ENCODE results near the gene MRPL51.
A peak's percentile ranks its signal among the peaks of the same experiment; 100 is the strongest.
"Not testable (repeated sequence)": the region's sequence is repeated elsewhere in the genome, so short reads cannot be mapped to it uniquely, and the experiment has no call there.

MRPL51 gene

GRCh38 chr12:6493497-6494257 lies 615 bp upstream of the MRPL51 start, which contains the start of gene NCAPD2:
TSS of gene NCAPD2 (plus strand) at chr12:6494102. CDS start at chr12:6495099, 997 bp downstream.
- Mint-ChIP-seq H3K36me3 (ENCODE audit: insufficient read depth) (peaks cover 32% of the 10 kb centered on the region), H3K4me3 (peak within 1 kb of the TSS; percentile 86), H3K27ac (ENCODE audit: low read depth) (peak within 1 kb of the TSS; percentile 91), H3K27me3 (no peaks in the 10 kb centered on the region), H3K9me3 (no peaks in the 10 kb centered on the region), H3K4me1 (peaks cover 40% of the 10 kb centered on the region)
- DNase-seq (ENCODE audit: low spot score in 2 of 2): peak; percentile 87 to 91
- ATAC-seq (replicated peaks; ENCODE audit: extremely low read depth, poor library complexity, severe bottlenecking): peak; percentile 84

DNA sequence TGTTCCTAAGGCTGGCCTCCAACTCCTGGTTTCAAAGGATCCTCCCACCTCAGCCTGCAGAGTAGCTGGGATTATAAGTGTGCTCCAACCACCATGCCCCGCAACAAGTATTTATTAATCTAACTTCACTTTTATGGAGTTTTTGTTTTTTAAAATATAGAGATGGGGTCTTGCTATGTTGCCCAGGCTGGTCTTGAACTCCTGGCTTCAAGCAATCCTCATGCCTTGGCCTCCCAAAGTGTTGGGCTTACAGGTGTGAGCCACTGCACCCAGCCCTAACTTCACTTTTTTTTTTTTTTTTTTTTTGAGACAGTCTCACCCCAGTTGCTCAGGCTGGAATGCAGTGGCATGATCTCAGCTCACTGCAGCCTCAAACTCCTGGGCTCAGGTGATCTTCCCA lies 2.4 kb downstream of the MRPL51 start:
- not testable (repeated sequence) for ATAC-seq (replicated peaks; ENCODE audit: extremely low read depth, poor library complexity, severe bottlenecking); H3K4me3 Mint-ChIP-seq; H3K27me3 Mint-ChIP-seq; DNase-seq (ENCODE audit: low spot score in 2 of 2); H3K9me3 Mint-ChIP-seq; H3K27ac Mint-ChIP-seq (ENCODE audit: low read depth)
- peaks cover 21% of the 10 kb centered on the region for H3K36me3 Mint-ChIP-seq (ENCODE audit: insufficient read depth)
- H3K4me1 Mint-ChIP-seq: peaks cover 34% of the 10 kb centered on the region

DNA sequence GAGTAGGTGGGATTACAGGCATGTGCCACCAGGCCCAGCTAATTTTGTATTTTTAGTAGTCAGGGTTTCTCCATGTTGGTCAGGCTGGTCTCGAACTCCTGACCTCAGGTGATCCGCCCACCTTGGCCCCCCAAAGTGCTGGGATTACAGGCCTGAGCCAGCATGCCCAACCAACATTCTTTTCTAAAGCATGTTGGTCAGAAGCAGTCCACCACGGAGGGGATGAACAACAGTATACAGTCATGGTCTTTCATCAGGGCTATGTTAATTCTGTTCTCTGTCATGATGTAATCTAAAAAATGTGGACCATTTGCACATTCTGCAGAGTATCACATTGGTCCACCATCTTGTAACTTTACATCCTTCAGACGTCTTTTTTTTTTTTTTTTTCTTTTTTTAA lies 3.6 kb downstream of the MRPL51 start:
- Mint-ChIP-seq H3K9me3 (no peaks in the 10 kb centered on the region), H3K27me3 (no peaks in the 10 kb centered on the region), H3K27ac (ENCODE audit: low read depth) (peak overlapping the region; percentile 46), H3K36me3 (ENCODE audit: insufficient read depth) (peaks cover 16% of the 10 kb centered on the region), H3K4me3 (no peak overlapping the region), H3K4me1 (peaks cover 22% of the 10 kb centered on the region)
- DNase-seq (ENCODE audit: low spot score in 2 of 2) (no peak), ATAC-seq (replicated peaks; ENCODE audit: extremely low read depth, poor library complexity, severe bottlenecking) (no peak)

DNA sequence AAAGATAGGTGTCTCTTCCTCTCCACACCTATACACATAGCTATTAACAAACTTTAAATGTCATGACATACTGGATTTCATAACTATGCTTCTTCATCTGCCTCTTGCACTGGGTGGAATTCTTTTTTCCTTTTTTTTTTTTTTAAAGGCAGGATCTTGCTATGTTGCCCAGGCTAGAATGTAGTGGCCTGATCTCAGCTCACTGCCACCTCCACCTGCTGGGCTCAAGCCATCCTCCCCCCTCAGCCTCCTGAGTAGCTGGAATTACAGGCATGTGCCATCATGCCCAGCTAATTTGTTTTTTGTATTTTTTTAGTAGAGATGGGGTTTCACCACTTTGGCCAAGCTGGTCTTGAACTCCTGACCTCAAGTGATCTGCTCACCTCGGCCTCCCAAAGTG lies 4.8 kb downstream of the MRPL51 start:
- H3K9me3 Mint-ChIP-seq: no peaks in the 10 kb centered on the region
- H3K4me3 Mint-ChIP-seq: no peak overlapping the region
- no peak for DNase-seq (ENCODE audit: low spot score in 2 of 2)
- no peaks in the 10 kb centered on the region for H3K27me3 Mint-ChIP-seq
- peaks cover 13% of the 10 kb centered on the region for H3K4me1 Mint-ChIP-seq
- no peak overlapping the region for H3K27ac Mint-ChIP-seq (ENCODE audit: low read depth)
- peaks cover 12% of the 10 kb centered on the region for H3K36me3 Mint-ChIP-seq (ENCODE audit: insufficient read depth)
- ATAC-seq (replicated peaks; ENCODE audit: extremely low read depth, poor library complexity, severe bottlenecking): no peak

- ATAC-seq (replicated peaks; ENCODE audit: extremely low read depth, poor library complexity, severe bottlenecking): no peak
- no peaks in the 10 kb centered on the region for H3K4me1 Mint-ChIP-seq
- no peaks in the 10 kb centered on the region for H3K36me3 Mint-ChIP-seq (ENCODE audit: insufficient read depth)
Measured at GRCh38 chr12:6478416-6478815, 14.6 kb downstream of the MRPL51 start.

GRCh38 chr12:6477601-6478377 lies 15.3 kb downstream of the MRPL51 start:
- not testable (repeated sequence) for H3K27me3 Mint-ChIP-seq; DNase-seq (ENCODE audit: low spot score in 2 of 2); ATAC-seq (replicated peaks; ENCODE audit: extremely low read depth, poor library complexity, severe bottlenecking); H3K27ac Mint-ChIP-seq (ENCODE audit: low read depth); H3K9me3 Mint-ChIP-seq; H3K4me1 Mint-ChIP-seq; H3K36me3 Mint-ChIP-seq (ENCODE audit: insufficient read depth); H3K4me3 Mint-ChIP-seq

More at GRCh38 chr12:6478416-6478815, 14.6 kb downstream of the MRPL51 start:
- Mint-ChIP-seq H3K27me3 (no peaks in the 10 kb centered on the region), H3K9me3 (no peaks in the 10 kb centered on the region), H3K4me3 (no peak overlapping the region), H3K27ac (ENCODE audit: low read depth) (no peak overlapping the region)
- no peak for DNase-seq (ENCODE audit: low spot score in 2 of 2)

GRCh38 chr12:6476489-6476888 lies 16.6 kb downstream of the MRPL51 start:
- no peaks in the 10 kb centered on the region for H3K9me3 Mint-ChIP-seq
- peaks cover 1% of the 10 kb centered on the region for H3K4me1 Mint-ChIP-seq
- H3K27me3 Mint-ChIP-seq: no peaks in the 10 kb centered on the region
- no peak overlapping the region for H3K4me3 Mint-ChIP-seq
- DNase-seq (ENCODE audit: low spot score in 2 of 2) (no peak), ATAC-seq (replicated peaks; ENCODE audit: extremely low read depth, poor library complexity, severe bottlenecking) (no peak)
- H3K27ac Mint-ChIP-seq (ENCODE audit: low read depth): no peak overlapping the region
- H3K36me3 Mint-ChIP-seq (ENCODE audit: insufficient read depth): no peaks in the 10 kb centered on the region

DNA sequence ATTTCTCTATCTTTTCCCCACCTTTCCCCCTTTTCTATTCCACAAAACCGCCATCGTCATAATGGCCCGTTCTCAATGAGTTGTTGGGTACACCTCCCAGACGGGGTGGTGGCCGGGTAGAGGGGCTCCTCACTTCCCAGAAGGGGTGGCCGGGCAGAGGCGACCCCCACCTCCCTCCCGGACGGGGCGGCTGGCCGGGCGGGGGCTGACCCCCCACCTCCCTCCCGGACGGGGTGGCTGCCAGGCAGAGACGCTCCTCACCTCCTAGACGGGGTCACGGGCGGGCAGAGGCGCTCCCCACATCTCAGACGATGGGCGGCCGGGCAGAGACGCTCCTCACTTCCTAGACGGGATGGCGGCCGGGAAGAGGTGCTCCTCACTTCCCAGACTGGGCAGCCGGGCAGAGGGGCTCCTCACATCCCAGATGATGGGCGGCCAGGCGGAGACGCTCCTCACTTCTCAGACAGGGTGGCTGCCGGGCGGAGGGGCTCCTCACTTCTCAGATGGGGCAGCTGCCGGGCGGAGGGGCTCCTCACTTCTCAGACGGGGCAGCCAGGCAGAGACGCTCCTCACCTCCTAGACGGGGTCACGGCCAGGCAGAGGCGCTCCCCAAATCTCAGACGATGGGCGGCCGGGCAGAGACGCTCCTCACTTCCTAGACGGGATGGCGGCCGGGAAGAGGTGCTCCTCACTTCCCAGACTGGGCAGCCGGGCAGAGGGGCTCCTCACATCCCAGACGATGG lies 17.7 kb downstream of the MRPL51 start:
- not testable (repeated sequence) for DNase-seq (ENCODE audit: low spot score in 2 of 2); ATAC-seq (replicated peaks; ENCODE audit: extremely low read depth, poor library complexity, severe bottlenecking); H3K27me3 Mint-ChIP-seq; H3K36me3 Mint-ChIP-seq (ENCODE audit: insufficient read depth); H3K9me3 Mint-ChIP-seq; H3K4me3 Mint-ChIP-seq; H3K27ac Mint-ChIP-seq (ENCODE audit: low read depth); H3K4me1 Mint-ChIP-seq

- H3K4me1 Mint-ChIP-seq: peaks cover 32% of the 10 kb centered on the region
- ATAC-seq (replicated peaks; ENCODE audit: extremely low read depth, poor library complexity, severe bottlenecking): no peak
- DNase-seq (ENCODE audit: low spot score in 2 of 2): no peak
- H3K27me3 Mint-ChIP-seq: no peaks in the 10 kb centered on the region
- H3K27ac Mint-ChIP-seq (ENCODE audit: low read depth): no peak overlapping the region
- H3K9me3 Mint-ChIP-seq: no peaks in the 10 kb centered on the region
- H3K4me3 Mint-ChIP-seq: no peak overlapping the region
- peaks cover 17% of the 10 kb centered on the region for H3K36me3 Mint-ChIP-seq (ENCODE audit: insufficient read depth)
Measured at GRCh38 chr12:6472491-6472890, 20.6 kb downstream of the MRPL51 start.

DNA sequence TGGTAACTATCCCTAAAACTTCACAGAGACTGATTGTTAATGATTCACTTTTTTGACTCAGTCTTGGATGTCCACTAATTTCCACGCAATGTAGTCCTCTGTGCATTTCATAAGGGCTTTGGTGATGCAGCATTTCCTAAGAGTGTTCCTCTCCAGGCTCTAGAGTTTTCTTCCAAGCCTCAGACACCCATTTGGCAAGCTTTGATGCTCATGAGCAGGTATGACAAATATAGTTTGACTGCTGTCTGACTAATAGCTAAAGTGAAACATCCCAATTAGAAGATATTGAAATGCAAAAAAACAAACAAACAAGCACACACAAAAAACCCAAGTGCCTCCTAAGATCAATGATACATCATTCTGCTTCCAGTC lies 21.1 kb downstream of the MRPL51 start:
- no peak for DNase-seq (ENCODE audit: low spot score in 2 of 2)
- Mint-ChIP-seq H3K4me3 (peak overlapping the region; percentile 90), H3K36me3 (ENCODE audit: insufficient read depth) (peaks cover 20% of the 10 kb centered on the region), H3K27ac (ENCODE audit: low read depth) (no peak overlapping the region), H3K27me3 (no peaks in the 10 kb centered on the region), H3K9me3 (no peaks in the 10 kb centered on the region), H3K4me1 (peaks cover 37% of the 10 kb centered on the region)
- ATAC-seq (replicated peaks; ENCODE audit: extremely low read depth, poor library complexity, severe bottlenecking): no peak

DNA sequence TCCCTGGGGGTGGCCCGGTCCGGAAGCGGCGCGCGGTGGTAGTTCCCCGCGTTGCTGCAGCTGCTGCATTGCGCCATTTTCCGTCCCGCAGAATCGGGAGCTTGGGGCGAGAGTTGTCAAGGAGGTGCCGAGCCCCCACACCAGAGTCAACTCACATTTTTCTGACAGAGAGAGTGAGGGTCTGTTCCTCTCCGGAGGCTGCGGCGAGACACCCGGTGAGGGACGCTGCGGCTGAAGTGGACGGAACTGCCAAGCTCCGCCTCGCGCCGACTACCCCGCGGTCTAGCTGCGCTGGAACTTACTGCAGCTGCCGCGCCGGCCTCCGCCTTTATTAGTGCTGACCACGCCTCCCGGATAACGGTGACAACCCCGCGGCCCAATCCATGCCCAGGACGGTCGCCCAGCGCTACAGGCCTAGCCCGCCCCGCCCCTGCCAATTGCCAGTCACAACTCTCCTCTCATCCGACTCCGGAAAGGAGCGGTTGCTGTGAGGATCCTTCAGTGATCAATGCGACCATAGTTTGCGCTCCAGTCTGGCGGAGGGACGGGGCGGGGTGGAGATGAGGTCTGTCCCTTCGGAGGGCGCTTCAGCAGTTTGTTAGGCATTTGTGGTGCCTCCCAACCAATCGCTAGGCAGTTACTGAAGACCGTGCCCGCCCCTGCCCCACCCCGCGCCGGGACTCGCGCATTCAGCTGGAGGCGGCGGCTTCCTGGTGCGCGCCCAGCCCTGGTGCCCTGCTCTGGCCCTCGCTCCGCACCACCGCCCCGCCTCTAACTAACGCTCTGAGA lies 22.5 kb downstream of the MRPL51 start, which contains the start of gene VAMP1:
TSS of gene VAMP1 (minus strand) at position 303 of the 789 bp plus-strand sequence. CDS start at position 157, 146 bp downstream.
- peak within 1 kb of the TSS; percentile 81 for H3K27ac Mint-ChIP-seq (ENCODE audit: low read depth)
- H3K9me3 Mint-ChIP-seq: no peaks in the 10 kb centered on the region
- H3K4me3 Mint-ChIP-seq: peak within 1 kb of the TSS; percentile 90
- H3K4me1 Mint-ChIP-seq: peaks cover 51% of the 10 kb centered on the region
- peak; percentile 93 to 96 for DNase-seq (ENCODE audit: low spot score in 2 of 2)
- H3K27me3 Mint-ChIP-seq: no peaks in the 10 kb centered on the region
- peak; percentile 89 for ATAC-seq (replicated peaks; ENCODE audit: extremely low read depth, poor library complexity, severe bottlenecking)
- peaks cover 28% of the 10 kb centered on the region for H3K36me3 Mint-ChIP-seq (ENCODE audit: insufficient read depth)
